Smooth muscle cell (in vitro differentiated cells): Measurements from ENCODE around the gene GPR35. TPM values are rescaled to one million over a fixed set of nuclear protein-coding genes. Genes with fewer than 3 reads are reported as not detected.

Source experiments
- DNase-seq: peaks from one replicate; lab custom pipeline; 2025; ENCODE audit not compliant: unreplicated experiment; lab: John Stamatoyannopoulos, UW
- H2AFZ ChIP-seq: fragments of 200-600 bp; sonication (generic); 2 replicates; pipeline ENCODE4 v1.6.0; 2016; ENCODE audit warnings: antibody characterized with exemption, low read depth, mild to moderate bottlenecking
- H3F3A ChIP-seq: fragments of 200-600 bp; sonication (generic); 2 replicates; pipeline ENCODE4 v1.6.0; 2017; ENCODE audit warnings: antibody characterized with exemption, low read depth
- H3K27ac ChIP-seq: fragments of 200-600 bp; sonication (generic); 2 replicates; pipeline ENCODE4 v1.5.1; 2016; ENCODE audit warnings: low read depth, mild to moderate bottlenecking
- H3K27me3 ChIP-seq: fragments of 200-600 bp; sonication (generic); 2 replicates; pipeline ENCODE4 v1.6.1; 2016; ENCODE audit warnings: low read depth, mild to moderate bottlenecking
- H3K36me3 ChIP-seq: fragments of 200-600 bp; sonication (generic); 2 replicates; pipeline ENCODE4 v1.5.1; 2016; ENCODE audit warnings: low read depth
- H3K4me1 ChIP-seq: fragments of 200-600 bp; sonication (generic); 2 replicates; pipeline ENCODE4 v1.5.1; 2016; ENCODE audit warnings: low read depth
- H3K4me2 ChIP-seq: fragments of 200-600 bp; sonication (generic); 2 replicates; pipeline ENCODE4 v1.6.0; 2016; ENCODE audit warnings: mild to moderate bottlenecking
- H3K4me3 ChIP-seq: fragments of 200-600 bp; sonication (generic); 2 replicates; pipeline ENCODE4 v1.5.1; 2016; ENCODE audit warnings: mild to moderate bottlenecking
- H3K79me2 ChIP-seq: fragments of 200-600 bp; sonication (generic); 2 replicates; pipeline ENCODE4 v1.6.0; 2016; ENCODE audit warnings: low read depth, mild to moderate bottlenecking
- H3K9ac ChIP-seq: fragments of 200-600 bp; sonication (generic); 2 replicates; pipeline ENCODE4 v1.6.0; 2016; ENCODE audit warnings: low read depth
- H3K9me3 ChIP-seq: fragments of 200-600 bp; sonication (generic); replicated peaks from 2 replicates; pipeline ENCODE4 v1.5.1; 2016; ENCODE audit warnings: low read depth
- H4K20me1 ChIP-seq: fragments of 200-600 bp; sonication (generic); 2 replicates; pipeline ENCODE4 v1.6.0; 2016; ENCODE audit warnings: low read depth
- WGBS: methylation state at CpG from one replicate; pipeline ENCODE4 v1.1.7; 2016; ENCODE audit warnings: low lambda C conversion rate; 5-methylcytosine and 5-hydroxymethylcytosine counted together
- polyA plus RNA-seq: library from polyadenylated mRNA; unstranded; fragments of >200 nt; fragmentation: Nextera tagmentation; extraction: Ambion mirVana; gene quantifications from 2 replicates; pipeline ENCODE4 v1.2.1, GENCODE V29; 2016
- total RNA-seq: library from RNA; depleted of rRNA; stranded (reverse); fragments of >200 nt; gene quantifications from 2 replicates; pipeline ENCODE4 v1.2.3, GENCODE V29; 2014
- TF ChIP-seq, protein P1 (sequence below): fragments of 200-600 bp; sonication (generic); IDR thresholded peaks from 2 replicates; pipeline ENCODE4 v1.5.1; 2017; ENCODE audit warnings: borderline replicate concordance, mild to moderate bottlenecking, antibody characterized with exemption; ENCODE audit not compliant: insufficient read depth, poor library complexity, severe bottlenecking

Gene GPR35
- total and polyA plus RNA-seq, 2 experiments from 2014 or later: 1.3 to 2.1 TPM

DNA sequence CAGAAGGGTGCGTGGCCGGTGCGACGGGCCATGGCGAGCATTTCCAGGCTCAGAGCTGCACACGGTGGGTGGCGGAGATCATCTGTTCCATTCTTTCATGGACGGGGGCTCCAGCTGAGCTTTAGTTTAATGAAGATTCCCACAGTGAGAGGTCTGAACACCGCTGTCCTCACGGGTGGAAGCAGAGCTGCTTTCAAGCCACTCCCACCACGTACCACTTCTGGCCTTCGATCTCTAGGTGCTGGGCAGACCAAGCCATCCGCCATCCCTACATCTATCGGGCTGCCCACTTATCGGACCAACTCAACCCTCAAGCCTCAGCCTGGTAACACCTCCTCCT lies 18.5 kb downstream of the GPR35 start:
- H3K9ac ChIP-seq: no peak overlapping the region
- H3K27me3 ChIP-seq: peaks cover 13% of the 10 kb centered on the region
- H3F3A ChIP-seq: no peaks in the 10 kb centered on the region
- 92% methylated on average over 15 of the region's 15 CpGs for WGBS
- H3K4me3 ChIP-seq: no peak overlapping the region
- H2AFZ ChIP-seq: no peak overlapping the region
- no peak overlapping the region for H3K4me2 ChIP-seq
- TF ChIP-seq, protein P1, sequence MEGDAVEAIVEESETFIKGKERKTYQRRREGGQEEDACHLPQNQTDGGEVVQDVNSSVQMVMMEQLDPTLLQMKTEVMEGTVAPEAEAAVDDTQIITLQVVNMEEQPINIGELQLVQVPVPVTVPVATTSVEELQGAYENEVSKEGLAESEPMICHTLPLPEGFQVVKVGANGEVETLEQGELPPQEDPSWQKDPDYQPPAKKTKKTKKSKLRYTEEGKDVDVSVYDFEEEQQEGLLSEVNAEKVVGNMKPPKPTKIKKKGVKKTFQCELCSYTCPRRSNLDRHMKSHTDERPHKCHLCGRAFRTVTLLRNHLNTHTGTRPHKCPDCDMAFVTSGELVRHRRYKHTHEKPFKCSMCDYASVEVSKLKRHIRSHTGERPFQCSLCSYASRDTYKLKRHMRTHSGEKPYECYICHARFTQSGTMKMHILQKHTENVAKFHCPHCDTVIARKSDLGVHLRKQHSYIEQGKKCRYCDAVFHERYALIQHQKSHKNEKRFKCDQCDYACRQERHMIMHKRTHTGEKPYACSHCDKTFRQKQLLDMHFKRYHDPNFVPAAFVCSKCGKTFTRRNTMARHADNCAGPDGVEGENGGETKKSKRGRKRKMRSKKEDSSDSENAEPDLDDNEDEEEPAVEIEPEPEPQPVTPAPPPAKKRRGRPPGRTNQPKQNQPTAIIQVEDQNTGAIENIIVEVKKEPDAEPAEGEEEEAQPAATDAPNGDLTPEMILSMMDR: no peak
- no peak for DNase-seq
- no peaks in the 10 kb centered on the region for H3K4me1 ChIP-seq
- no peaks in the 10 kb centered on the region for H3K79me2 ChIP-seq
- H3K36me3 ChIP-seq: no peaks in the 10 kb centered on the region
- no peaks in the 10 kb centered on the region for H4K20me1 ChIP-seq
- no peak overlapping the region for H3K27ac ChIP-seq
- H3K9me3 ChIP-seq: no peaks in the 10 kb centered on the region

DNA sequence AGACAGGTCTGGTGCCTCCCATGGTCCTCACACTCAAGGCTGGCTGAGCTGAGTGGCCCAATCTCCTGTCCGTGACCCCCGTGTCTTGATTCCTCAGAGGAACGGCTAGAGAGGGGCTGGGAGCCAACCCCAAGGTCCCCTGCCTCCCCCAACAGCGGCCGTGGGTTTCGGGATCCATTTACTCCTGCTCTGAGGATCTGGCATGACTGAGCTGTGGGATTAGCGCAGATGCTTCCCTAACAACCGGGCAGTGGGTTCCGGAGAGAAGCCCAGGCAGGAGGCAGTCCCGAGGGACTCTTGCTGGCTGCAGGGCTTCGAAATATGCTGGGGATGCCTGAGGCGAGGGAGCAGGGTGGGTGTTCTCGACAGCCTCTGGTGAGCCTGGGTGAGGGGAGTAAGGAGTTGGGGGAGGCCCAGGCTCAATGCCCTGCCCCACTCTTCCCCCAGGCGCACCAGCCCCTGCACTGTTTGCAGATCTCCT lies 18.9 kb downstream of the GPR35 start:
- TF ChIP-seq, protein P1: no peak
- Histone ChIP-seq H3K4me1 (peaks cover 4% of the 10 kb centered on the region), H2AFZ (no peak overlapping the region), H3K9me3 (no peaks in the 10 kb centered on the region), H3K36me3 (no peaks in the 10 kb centered on the region), H3K4me3 (no peak overlapping the region), H3K27ac (no peak overlapping the region), H3K9ac (no peak overlapping the region), H3F3A (no peaks in the 10 kb centered on the region), H3K79me2 (no peaks in the 10 kb centered on the region), H3K27me3 (peaks cover 17% of the 10 kb centered on the region), H4K20me1 (no peaks in the 10 kb centered on the region), H3K4me2 (no peak overlapping the region)
- no peak for DNase-seq
- 86% methylated on average over 13 of the region's 14 CpGs for WGBS

DNA sequence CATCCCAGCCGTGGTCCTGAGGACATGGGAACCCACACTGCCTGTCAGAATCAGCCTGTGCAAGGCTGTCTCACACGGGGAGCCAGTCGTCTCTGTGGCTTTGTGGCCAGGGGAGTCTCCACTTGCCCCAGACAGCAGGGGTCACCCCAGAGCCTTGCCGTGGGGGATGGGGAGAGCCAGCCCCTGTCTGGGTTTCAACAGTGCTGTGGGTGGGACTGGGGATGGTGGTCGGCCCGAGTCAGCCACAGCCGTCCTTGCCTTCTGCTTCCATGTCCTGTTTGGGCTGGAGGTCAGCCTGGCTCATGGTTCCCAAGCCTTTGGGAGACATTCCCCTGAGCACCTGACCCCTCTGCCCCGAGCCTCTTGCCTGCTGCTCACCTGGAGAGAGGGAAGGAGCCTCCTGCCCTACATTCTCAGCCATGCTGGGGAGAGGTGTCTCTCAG lies 19.6 kb downstream of the GPR35 start:
- no peaks in the 10 kb centered on the region for H3F3A ChIP-seq
- DNase-seq: no peak
- no peaks in the 10 kb centered on the region for H3K36me3 ChIP-seq
- no peaks in the 10 kb centered on the region for H3K9me3 ChIP-seq
- H3K79me2 ChIP-seq: no peaks in the 10 kb centered on the region
- H3K4me3 ChIP-seq: no peak overlapping the region
- H3K4me2 ChIP-seq: no peak overlapping the region
- TF ChIP-seq, protein P1: no peak
- peaks cover 6% of the 10 kb centered on the region for H3K4me1 ChIP-seq
- 83% methylated on average over 8 of the region's 8 CpGs for WGBS
- no peak overlapping the region for H3K9ac ChIP-seq
- peaks cover 21% of the 10 kb centered on the region for H3K27me3 ChIP-seq
- H2AFZ ChIP-seq: no peak overlapping the region
- H4K20me1 ChIP-seq: no peaks in the 10 kb centered on the region
- no peak overlapping the region for H3K27ac ChIP-seq

DNA sequence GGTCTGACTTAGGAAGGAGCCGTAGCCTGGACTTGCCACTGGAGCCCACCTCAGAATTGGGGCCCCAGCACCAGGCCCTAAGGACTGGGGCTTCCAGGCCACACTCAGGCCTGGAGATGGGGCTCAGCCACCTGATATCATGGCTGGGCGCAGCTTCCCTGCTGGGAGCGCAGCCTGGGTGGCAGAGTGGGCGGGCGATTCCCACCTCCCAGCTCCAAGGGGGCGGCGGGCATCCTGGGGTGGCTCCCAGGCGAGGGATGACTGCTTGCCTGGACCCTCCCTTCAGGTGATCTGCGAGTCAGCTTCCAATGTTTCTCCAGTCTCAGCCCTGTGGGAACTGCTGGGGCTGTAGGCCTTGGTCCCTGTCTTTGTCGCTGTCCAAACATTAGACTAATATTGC lies 20.1 kb downstream of the GPR35 start:
- H3F3A ChIP-seq: no peaks in the 10 kb centered on the region
- no peak overlapping the region for H3K27ac ChIP-seq
- TF ChIP-seq, protein P1: no peak
- peaks cover 6% of the 10 kb centered on the region for H3K4me1 ChIP-seq
- H4K20me1 ChIP-seq: no peaks in the 10 kb centered on the region
- no peak overlapping the region for H2AFZ ChIP-seq
- no peak overlapping the region for H3K4me2 ChIP-seq
- no peak overlapping the region for H3K4me3 ChIP-seq
- WGBS: 91% methylated on average over 10 of the region's 10 CpGs
- no peaks in the 10 kb centered on the region for H3K79me2 ChIP-seq
- DNase-seq: no peak
- no peak overlapping the region for H3K9ac ChIP-seq
- H3K27me3 ChIP-seq: peaks cover 21% of the 10 kb centered on the region
- H3K36me3 ChIP-seq: no peaks in the 10 kb centered on the region
- no peaks in the 10 kb centered on the region for H3K9me3 ChIP-seq
